Stimulated activated CD4-positive, alpha-beta T cell treated with anti-CD3 and anti-CD28 coated beads, TNF-alpha, amount 100 ng/mL, for 1 hour (primary cell): ENCODE results near the gene MAP9.
"Not testable (repeated sequence)": the region's sequence is repeated elsewhere in the genome, so short reads cannot be mapped to it uniquely, and the experiment has no call there.

ENCODE experiments used
- DNase-seq, 3 donors: peaks; one replicate each; pipeline ENCODE4 v3.0.0-alpha.2; 2020; ENCODE audit warnings: low read depth in 3 of 3, low spot score in 1 of 3

Gene MAP9

DNA sequence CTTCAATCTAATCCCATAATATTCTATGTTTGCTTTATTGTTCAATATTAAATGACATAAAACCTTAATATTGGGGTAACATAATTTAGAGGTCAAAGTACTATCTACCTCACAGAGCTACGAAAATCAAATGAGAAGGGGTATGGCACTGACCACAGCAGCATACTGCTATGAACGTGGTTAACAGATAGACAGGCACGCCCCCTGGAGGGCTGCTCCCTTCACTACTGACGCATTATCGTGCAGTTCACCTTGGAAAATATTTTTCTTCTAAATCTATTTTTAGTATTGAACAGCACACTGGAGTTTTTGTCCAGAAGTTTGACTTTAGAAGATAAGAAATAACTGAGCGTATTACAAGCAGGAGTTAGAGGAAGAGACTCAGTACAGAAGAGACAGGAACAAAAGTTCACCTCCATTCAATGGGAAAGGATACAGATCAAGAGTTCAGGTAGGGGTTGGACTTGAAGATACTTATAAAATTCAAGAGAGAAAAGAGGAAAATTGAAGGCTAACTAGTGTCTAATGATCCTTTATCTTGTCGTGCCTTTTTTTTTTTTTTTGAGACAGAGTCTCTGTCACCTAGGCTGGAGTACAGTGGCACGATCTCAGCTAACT is 22.7 kb downstream of the MAP9 start:
- DNase-seq = no peak

DNA sequence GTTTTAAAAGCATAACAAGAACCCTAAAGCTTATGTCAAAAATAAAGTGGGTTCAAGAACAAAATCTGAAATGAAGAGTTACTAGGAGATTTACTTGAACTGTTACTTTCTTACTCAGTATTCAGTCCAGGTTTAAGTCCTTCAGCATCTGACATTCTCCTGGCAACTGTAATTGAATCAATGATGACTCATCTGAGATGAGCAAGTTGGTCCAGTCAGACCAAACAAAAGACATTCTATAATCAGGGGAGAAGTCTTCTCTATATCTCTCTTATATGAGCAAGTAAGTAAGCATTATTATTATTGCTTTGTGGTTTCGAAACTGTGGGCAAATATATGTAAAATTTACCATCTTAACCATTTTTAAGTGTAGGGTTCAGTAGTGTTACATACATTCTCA is 34.6 kb downstream of the MAP9 start:
- no peak for DNase-seq

DNA sequence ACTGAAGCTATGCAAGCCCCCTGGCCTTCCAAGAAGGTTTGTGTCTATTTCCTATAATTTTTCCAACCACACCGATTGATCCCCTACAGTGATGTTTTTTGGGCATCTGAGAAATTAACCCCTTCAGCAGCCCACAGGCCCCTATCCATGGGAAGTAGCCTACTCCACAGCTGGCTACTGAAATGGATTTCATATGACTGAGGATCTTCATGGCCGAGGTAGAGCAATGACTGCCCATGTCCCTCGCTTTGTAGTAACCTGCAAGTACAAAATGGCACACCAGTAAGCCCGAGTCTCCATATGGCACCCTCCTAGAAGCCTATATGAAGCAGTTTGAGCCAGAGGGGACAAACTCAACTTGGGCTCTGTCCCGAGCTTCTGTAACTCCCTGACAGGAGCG is 36.8 kb downstream of the MAP9 start:
- DNase-seq = no peak

DNA sequence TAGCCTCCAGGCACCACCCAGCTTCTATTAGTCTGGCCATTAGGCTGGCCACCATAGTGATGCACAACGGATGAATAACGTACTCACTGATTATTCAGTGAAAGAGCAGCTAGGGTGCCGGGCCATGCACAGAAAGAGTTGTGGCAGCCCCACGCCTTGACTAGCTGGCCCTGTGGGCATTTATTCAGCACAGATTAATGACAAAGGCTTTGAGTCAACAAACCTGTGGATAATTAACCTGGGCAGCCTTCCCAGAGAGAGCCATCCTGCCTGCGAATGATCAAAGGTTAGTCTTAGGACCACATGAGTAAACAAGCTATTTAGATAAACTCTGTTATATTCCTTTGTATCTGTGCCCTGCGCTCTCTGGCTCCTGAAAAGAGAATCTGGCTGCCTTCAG is 37.2 kb downstream of the MAP9 start:
- no peak for DNase-seq

DNA sequence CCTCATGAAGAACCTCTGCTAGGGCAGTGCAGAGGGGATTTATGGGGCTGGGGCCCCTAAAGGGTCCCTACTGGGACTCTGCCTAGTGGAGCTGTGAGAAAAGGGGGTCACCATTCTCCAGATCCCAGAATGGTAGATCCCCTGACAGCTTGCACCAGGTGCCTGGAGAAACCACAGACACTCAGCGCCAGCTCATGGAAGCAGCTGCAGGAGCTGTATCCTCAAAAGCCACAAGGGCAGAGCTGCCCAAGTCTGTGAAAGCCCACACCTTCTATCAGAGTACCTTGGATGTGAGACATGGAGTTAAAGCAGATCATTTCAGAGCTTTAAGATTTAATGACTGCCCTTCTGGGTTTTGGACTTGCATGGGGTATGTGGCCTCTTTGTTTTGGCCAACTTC is 38.6 kb downstream of the MAP9 start:
- no peak for DNase-seq

DNA sequence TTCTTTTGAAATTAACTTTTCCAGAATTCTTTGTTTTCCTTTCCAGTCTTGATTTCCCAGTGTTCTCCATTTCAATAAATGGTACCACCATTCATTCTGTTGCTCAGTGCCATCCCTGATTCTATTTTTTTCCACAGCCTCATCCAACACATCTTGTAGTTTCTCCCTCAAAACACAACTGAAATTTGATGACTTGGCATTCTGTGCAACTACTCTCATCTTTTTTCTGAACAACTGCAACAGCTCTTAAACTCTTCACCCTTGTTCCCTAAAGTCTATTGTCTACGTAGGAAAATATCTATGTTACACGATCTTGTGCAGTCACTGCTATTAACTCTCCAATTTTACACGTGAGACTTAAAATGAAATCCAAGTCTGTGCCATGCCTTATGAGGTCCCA is 40.5 kb downstream of the MAP9 start:
- DNase-seq = no peak

DNA sequence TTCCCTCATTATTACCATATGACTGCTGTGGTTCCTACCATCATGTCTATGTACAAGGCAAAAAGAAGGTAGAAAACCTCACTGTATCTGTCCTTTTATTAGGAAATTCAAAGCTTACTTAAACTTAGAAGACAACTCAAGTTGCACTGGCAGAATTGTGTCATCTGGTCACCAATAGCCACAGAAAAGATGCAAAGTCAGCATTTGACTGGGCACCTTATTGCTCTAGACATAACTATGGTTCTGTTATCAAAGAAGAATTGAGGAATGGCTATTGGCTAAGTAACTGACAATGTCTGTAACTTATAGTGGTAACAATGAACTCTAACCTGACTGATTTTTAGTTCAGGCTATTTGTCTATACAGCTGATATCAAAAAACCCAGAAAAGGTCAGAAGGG is 45.3 kb downstream of the MAP9 start:
- DNase-seq = no peak

DNA sequence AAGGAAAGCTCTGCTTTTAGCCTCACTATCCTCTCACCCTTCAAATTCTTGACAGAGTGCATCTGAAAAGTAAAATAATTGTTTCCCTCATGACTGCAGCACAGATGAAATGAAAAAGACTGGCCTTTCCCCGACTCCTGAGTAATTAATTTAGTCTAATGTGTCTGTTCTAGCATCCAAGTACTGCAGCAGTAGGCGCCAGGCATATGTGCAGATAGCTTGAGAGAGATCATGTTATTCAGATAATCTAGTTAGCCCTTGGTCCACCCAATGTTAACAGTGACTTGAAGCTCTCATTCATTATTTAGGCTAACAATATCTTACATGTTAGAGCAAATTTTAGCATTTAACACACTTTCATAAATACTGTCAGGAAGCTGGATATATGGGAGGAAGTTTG is 54.0 kb downstream of the MAP9 start:
- DNase-seq = no peak

DNA sequence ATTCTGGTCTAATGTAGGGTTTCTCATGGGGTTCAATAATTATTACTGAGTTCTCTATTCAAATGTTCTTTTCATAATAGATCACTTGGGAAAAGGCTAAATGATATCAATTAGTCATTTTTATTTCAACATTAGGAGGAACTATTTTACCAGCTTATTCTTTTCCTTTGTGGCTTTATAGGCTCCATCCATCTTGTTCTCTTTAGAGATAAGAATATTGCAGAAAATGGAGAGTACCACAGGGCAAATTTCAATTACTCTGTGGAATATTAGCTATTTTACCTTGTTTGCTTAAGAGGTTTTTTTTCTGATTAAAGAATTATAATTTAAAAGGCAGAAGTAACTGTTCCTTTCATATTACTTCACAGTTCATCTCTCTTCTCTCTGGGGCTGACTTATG is 55.8 kb downstream of the MAP9 start:
- no peak for DNase-seq

DNA sequence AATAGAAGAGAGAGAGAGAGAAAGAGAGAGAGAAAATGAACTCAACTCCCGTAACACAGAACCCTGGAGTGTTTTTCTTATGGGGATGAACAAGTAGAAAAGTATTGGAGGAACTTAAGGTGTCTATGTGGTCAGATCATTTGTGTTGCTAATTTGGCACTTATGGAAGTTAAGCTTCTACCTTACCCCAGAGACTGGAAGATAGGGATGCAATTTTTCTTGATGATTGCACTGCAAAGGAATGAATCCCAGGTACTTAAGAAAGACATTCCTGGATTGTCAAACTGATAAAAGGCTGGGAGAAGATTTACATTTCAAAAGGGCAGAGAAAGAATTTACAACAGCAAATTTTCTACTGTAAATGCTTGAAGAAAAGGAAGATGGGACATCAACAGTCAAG is 57.2 kb downstream of the MAP9 start:
- no peak for DNase-seq

DNA sequence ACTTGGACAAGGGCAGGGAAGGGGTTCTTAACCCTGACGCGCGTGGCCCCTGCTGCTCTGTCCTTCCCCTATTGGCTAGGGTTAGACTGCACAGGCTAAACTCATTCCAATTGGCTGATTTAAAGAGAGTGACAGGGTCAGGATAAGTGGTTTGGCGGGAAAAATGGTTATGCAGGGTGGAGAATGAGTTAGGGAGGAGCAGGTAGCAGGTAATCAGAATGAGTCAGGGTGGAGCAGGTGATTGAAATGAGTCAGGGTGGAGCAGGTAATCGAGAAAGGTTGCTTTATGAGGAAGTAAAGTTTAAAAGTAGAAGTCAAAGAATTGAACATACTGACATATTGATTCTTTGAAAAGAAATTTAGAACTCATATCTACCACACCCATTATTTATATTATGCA is 64.7 kb downstream of the MAP9 start:
- DNase-seq = not testable (repeated sequence)

DNA sequence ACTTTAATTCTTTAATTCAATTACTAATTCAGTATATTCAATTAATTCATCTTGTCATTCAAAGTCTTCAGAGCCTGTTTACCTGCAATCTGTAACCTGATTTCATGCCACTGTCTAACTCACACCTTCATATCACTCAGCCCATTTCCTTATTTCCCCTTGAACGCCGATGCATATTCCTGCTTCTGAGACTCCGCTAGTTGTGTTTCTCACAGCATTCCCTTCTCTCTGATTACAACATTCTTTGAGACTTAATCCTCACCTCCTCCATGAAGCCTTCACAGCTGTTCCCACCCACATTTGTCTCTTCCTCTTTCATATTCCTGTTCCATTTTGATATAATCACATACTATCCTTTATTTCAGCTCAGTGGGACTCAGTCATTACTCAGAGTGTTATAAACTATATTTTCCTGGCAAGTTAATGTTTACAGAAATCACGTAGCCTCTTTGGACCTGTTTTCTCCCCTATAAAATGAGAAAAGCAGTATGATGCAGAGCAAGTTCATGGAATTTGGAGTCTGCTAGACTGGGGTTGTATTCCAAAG is 69.0 kb downstream of the MAP9 start:
- DNase-seq = no peak

DNA sequence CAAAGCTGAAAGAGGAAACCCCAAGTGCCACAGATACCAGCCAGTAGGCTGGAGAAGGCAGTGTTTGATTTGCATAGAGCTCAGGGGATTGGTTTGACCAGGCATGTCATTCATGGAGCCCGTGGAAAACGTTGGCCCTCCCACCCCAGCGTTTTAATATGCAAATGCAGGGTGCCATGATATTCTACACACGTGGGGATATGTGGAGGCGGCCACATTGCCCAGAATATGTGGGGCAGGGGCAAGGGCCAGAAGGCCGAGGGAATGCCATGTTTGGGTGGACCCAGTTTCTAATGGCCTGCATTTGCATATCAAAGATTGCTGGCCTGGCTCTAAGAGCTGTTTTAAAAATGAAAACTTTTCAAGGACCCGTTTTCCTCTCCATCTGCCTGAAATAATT is 71.1 kb downstream of the MAP9 start:
- no peak for DNase-seq

DNA sequence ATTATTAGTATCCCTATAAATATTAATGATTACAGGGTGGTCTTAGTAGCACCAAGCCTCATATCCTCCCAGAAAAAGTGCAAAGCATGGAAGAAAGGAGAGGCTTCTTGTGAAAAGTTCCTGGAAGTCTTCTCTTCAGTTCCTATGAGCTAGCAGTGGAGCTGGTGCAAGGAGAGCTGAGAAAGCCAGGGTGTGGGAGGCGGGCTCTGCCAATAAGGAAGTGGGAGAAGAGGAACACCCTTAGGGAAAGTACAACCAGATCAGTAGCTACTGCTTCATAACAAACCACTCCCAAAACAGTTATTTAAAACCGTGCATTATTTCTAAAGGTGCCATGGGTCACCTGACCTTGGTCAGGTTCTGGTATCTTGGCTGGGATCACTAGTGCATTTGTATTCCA is 72.4 kb downstream of the MAP9 start:
- DNase-seq = no peak

DNA sequence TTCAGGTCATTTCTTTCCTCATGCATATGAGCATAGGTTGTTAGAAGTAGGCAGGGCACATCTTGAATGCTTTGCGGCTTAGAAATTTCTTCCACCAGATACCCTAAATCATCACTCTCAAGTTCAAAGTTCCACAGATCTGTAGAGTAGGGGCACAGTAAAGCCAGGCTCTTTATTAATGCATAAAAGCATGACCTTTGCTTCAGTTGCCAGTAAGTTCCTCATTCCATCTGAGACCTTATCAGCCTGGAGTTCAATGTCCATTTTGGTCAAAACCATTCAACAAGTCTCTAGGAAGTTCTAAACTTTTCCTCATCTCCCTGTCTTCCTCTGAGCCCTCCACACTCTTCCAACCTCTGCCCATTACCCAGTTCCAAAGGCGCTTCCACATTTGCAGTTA is 77.7 kb downstream of the MAP9 start:
- DNase-seq = no peak
